ENCODE results near the gene GCG. TPM values are rescaled to one million over a fixed set of nuclear protein-coding genes. Genes with fewer than 3 reads are reported as not detected.
A peak's percentile ranks its signal among the peaks of the same experiment; 100 is the strongest.

GCG gene
- total RNA-seq, 4 donors from 2014 or later = 17.6 to 26.8 TPM; not detected in 2

GRCh38 chr2:162184821-162185450 lies 32.9 kb upstream of the GCG start:
- WGBS, 2 donors (ENCODE audit: low coverage in 1 of 2) = 27 to 38% methylated on average over 1 to 2 of the region's 2 CpGs
- intact Hi-C loops (cut with DNase I; ENCODE audit: low total_unique reads) (no loop called here), in situ Hi-C loops (cut with MboI; ENCODE audit: low pct_ligation_motif_present in 1 of 4, low pct_unique_long_range_greater_than_20kb in 1 of 4, low sequenced_read_pairs in 3 of 4) (no loop called here)
- TF ChIP-seq POLR2A (IDR thresholded peaks at IDR 0.05) (no peak), POLR2AphosphoS5 (IDR thresholded peaks at IDR 0.05) (peak in 2 of 3 donors; percentile 12 to 21)
- peaks cover 0 to 17% (median 0%) of the 10 kb centered on the region in 4 donors for H3K4me1 ChIP-seq
- no peaks in the 10 kb centered on the region for H3K9me3 ChIP-seq
- H3K27ac ChIP-seq = no peak overlapping the region
- H3K4me3 ChIP-seq = no peak overlapping the region
- DNase-seq = no peak
- no peaks in the 10 kb centered on the region for H3K27me3 ChIP-seq
- no peaks in the 10 kb centered on the region for H3K36me3 ChIP-seq

- Histone ChIP-seq H3K4me1 (peaks cover 0 to 17% (median 0%) of the 10 kb centered on the region in 4 donors), H3K36me3 (no peaks in the 10 kb centered on the region), H3K4me3 (no peak overlapping the region), H3K27ac (no peak overlapping the region), H3K9me3 (no peaks in the 10 kb centered on the region), H3K27me3 (no peaks in the 10 kb centered on the region)
- 60 to 71% methylated on average over 1 to 6 of the region's 6 CpGs for WGBS, 2 donors (ENCODE audit: low coverage in 1 of 2)
- DNase-seq = no peak
- TF ChIP-seq EP300 (IDR thresholded peaks at IDR 0.05; ENCODE audit: low read depth) (no peak), POLR2A (IDR thresholded peaks at IDR 0.05) (no peak), POLR2AphosphoS5 (IDR thresholded peaks at IDR 0.05) (no peak)
- TF ChIP-seq, protein P1, sequence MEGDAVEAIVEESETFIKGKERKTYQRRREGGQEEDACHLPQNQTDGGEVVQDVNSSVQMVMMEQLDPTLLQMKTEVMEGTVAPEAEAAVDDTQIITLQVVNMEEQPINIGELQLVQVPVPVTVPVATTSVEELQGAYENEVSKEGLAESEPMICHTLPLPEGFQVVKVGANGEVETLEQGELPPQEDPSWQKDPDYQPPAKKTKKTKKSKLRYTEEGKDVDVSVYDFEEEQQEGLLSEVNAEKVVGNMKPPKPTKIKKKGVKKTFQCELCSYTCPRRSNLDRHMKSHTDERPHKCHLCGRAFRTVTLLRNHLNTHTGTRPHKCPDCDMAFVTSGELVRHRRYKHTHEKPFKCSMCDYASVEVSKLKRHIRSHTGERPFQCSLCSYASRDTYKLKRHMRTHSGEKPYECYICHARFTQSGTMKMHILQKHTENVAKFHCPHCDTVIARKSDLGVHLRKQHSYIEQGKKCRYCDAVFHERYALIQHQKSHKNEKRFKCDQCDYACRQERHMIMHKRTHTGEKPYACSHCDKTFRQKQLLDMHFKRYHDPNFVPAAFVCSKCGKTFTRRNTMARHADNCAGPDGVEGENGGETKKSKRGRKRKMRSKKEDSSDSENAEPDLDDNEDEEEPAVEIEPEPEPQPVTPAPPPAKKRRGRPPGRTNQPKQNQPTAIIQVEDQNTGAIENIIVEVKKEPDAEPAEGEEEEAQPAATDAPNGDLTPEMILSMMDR (IDR thresholded peaks at IDR 0.05) = no peak
- intact Hi-C loops (cut with DNase I; ENCODE audit: low total_unique reads) (no loop called here), in situ Hi-C loops (cut with MboI; ENCODE audit: low pct_ligation_motif_present in 1 of 4, low pct_unique_long_range_greater_than_20kb in 1 of 4, low sequenced_read_pairs in 3 of 4) (no loop called here)
Measured at GRCh38 chr2:162184359-162184758, 32.3 kb upstream of the GCG start.

DNA sequence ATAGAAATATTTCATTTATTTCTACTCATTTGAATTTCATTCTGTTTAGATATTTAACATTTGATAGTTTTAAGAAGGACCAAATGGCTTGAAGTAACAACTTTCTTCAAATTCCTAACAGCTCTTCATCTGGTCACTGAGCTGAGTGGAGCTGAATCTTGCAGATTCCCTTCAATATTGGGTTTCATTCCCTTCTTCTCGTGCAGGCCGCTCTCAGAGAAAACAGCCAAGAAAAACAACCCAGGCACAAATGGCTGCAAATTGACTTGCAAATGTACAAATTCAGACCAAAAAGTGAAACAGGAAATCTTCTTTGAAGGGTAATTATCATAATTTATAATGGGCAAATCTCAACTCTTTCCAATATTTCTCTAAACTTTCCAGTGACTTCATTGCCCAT lies 30.3 kb upstream of the GCG start:
- peaks cover 0 to 17% (median 0%) of the 10 kb centered on the region in 4 donors for H3K4me1 ChIP-seq
- H3K27me3 ChIP-seq = no peaks in the 10 kb centered on the region
- no peak overlapping the region for H3K4me3 ChIP-seq
- H3K36me3 ChIP-seq = no peaks in the 10 kb centered on the region
- H3K27ac ChIP-seq = no peak overlapping the region
- TF ChIP-seq, protein P1 (IDR thresholded peaks at IDR 0.05) = no peak
- TF ChIP-seq POLR2A (IDR thresholded peaks at IDR 0.05) = no peak
- no peak for TF ChIP-seq POLR2AphosphoS5 (IDR thresholded peaks at IDR 0.05)
- TF ChIP-seq EP300 (IDR thresholded peaks at IDR 0.05; ENCODE audit: low read depth) = no peak
- DNase-seq = no peak
- intact Hi-C loops (cut with DNase I; ENCODE audit: low total_unique reads) (no loop called here), in situ Hi-C loops (cut with MboI; ENCODE audit: low pct_ligation_motif_present in 1 of 4, low pct_unique_long_range_greater_than_20kb in 1 of 4, low sequenced_read_pairs in 3 of 4) (no loop called here)
- no peaks in the 10 kb centered on the region for H3K9me3 ChIP-seq
- 92% methylated on average over 2 of the region's 2 CpGs; no CpG with 5 or more reads in 1 of the 2 donors for WGBS, 2 donors (ENCODE audit: low coverage in 1 of 2)

GRCh38 chr2:162177301-162177700 lies 25.3 kb upstream of the GCG start:
- Histone ChIP-seq H3K4me3 (no peak overlapping the region), H3K27ac (no peak overlapping the region), H3K27me3 (no peaks in the 10 kb centered on the region), H3K36me3 (no peaks in the 10 kb centered on the region), H3K9me3 (no peaks in the 10 kb centered on the region), H3K4me1 (no peaks in the 10 kb centered on the region)
- no peak for DNase-seq
- TF ChIP-seq EP300 (IDR thresholded peaks at IDR 0.05; ENCODE audit: low read depth) = no peak
- no peak for TF ChIP-seq POLR2AphosphoS5 (IDR thresholded peaks at IDR 0.05)
- no peak for TF ChIP-seq POLR2A (IDR thresholded peaks at IDR 0.05)
- TF ChIP-seq, protein P1 (IDR thresholded peaks at IDR 0.05) = no peak
- intact Hi-C loops (cut with DNase I; ENCODE audit: low total_unique reads) = no loop called here
- in situ Hi-C loops (cut with MboI; ENCODE audit: low pct_ligation_motif_present in 1 of 4, low pct_unique_long_range_greater_than_20kb in 1 of 4, low sequenced_read_pairs in 3 of 4) = no loop called here
- WGBS, 2 donors (ENCODE audit: low coverage in 1 of 2) = 73 to 76% methylated on average over 4 of the region's 4 CpGs

GRCh38 chr2:162175714-162176113 lies 23.7 kb upstream of the GCG start:
- no peak for DNase-seq
- Histone ChIP-seq H3K27me3 (no peaks in the 10 kb centered on the region), H3K4me3 (no peak overlapping the region), H3K27ac (no peak overlapping the region), H3K4me1 (no peaks in the 10 kb centered on the region), H3K9me3 (no peaks in the 10 kb centered on the region), H3K36me3 (no peaks in the 10 kb centered on the region)
- TF ChIP-seq POLR2AphosphoS5 (IDR thresholded peaks at IDR 0.05) (no peak), EP300 (IDR thresholded peaks at IDR 0.05; ENCODE audit: low read depth) (no peak), POLR2A (IDR thresholded peaks at IDR 0.05) (no peak)
- TF ChIP-seq, protein P1 (IDR thresholded peaks at IDR 0.05) = no peak
- WGBS, 2 donors (ENCODE audit: low coverage in 1 of 2) = 35 to 53% methylated on average over 3 of the region's 3 CpGs
- intact Hi-C loops (cut with DNase I; ENCODE audit: low total_unique reads) (no loop called here), in situ Hi-C loops (cut with MboI; ENCODE audit: low pct_ligation_motif_present in 1 of 4, low pct_unique_long_range_greater_than_20kb in 1 of 4, low sequenced_read_pairs in 3 of 4) (no loop called here)

Measured in transverse colon (tissue), 4 donors.